HEK293 (cell line): Measurements from ENCODE around the gene SYNPR.

Source experiments
- CTCF ChIA-PET: fragments of 350-600 bp; formaldehyde crosslinking; extraction: SDS; loops from one replicate; lab custom pipeline; 2021; ENCODE audit warnings: antibody characterized with exemption; lab: Yijun Ruan, JAX
- POLR2A ChIA-PET: fragments of 300-600 bp; formaldehyde crosslinking; extraction: SDS; loops from one replicate; lab custom pipeline; 2020; ENCODE audit warnings: antibody characterized with exemption, inconsistent platforms; lab: Yijun Ruan, JAX
- H3K27ac ChIP-seq: fragments of 200-500 bp; sonication (Bioruptor generic); 2 replicates; pipeline ENCODE4 v1.5.1; 2014; ENCODE audit warnings: low read depth, low read length, control low read depth, inconsistent platforms; ENCODE audit errors: extremely low read depth
- H3K36me3 ChIP-seq, 2 experiments: fragments of 200-500 bp in 1 of 2; sonication (Bioruptor generic) in 1 of 2; 1 replicate in 1 of 2; 2 replicates in 1 of 2; pipeline ENCODE4 v1.5.1; 2014 to 2017; ENCODE audit warnings: inconsistent platforms in 2 of 2, low read length in 2 of 2; ENCODE audit not compliant: control insufficient read depth in 2 of 2, insufficient read depth in 1 of 2
- H3K4me1 ChIP-seq: fragments of 200-500 bp; sonication (Bioruptor generic); 2 replicates; pipeline ENCODE4 v1.5.1; 2014; ENCODE audit warnings: mild to moderate bottlenecking, low read length, inconsistent platforms; ENCODE audit not compliant: control insufficient read depth, insufficient read depth
- H3K4me3 ChIP-seq: 2 replicates; pipeline ENCODE4 v1.5.1; 2011; ENCODE audit warnings: low read depth, mild to moderate bottlenecking, control low read depth, low read length, moderate library complexity
- H3K9me3 ChIP-seq: fragments of 200-500 bp; sonication (Bioruptor generic); 2 replicates; pipeline ENCODE4 v1.5.1; 2014; ENCODE audit warnings: low read depth, low read length, inconsistent platforms; ENCODE audit not compliant: control insufficient read depth, insufficient read depth
- GFI1B ChIP-seq: fragments of 450-650 bp; formaldehyde crosslinking; IDR thresholded peaks from 2 replicates; pipeline ENCODE4 v1.5.1; 2016; ENCODE audit warnings: missing biosample characterization, missing genetic modification characterization
- HOXA7 ChIP-seq: sonication (generic); formaldehyde crosslinking; IDR thresholded peaks from 2 replicates; pipeline ENCODE4 v1.8.1; 2022; ENCODE audit warnings: missing genetic modification reagents, borderline replicate concordance
- INSM2 ChIP-seq: fragments of 450-650 bp; formaldehyde crosslinking; IDR thresholded peaks from 2 replicates; pipeline ENCODE4 v1.5.1; 2016; ENCODE audit warnings: missing biosample characterization, missing genetic modification characterization
- PRDM1 ChIP-seq: fragments of 450-650 bp; formaldehyde crosslinking; IDR thresholded peaks from 2 replicates; pipeline ENCODE4; 2016; ENCODE audit warnings: missing biosample characterization, missing genetic modification characterization
- TCF7L2 ChIP-seq: IDR thresholded peaks from 2 replicates; pipeline ENCODE4 v1.6.1; 2011; ENCODE audit warnings: low read depth, mild to moderate bottlenecking, inconsistent platforms, low read length, moderate library complexity, borderline replicate concordance
- ZFP3 ChIP-seq: fragments of 450-650 bp; formaldehyde crosslinking; IDR thresholded peaks from 2 replicates; pipeline ENCODE4 v1.5.1; 2016; ENCODE audit warnings: low read depth, missing biosample characterization, missing genetic modification characterization
- ZFP37 ChIP-seq: fragments of 450-650 bp; formaldehyde crosslinking; IDR thresholded peaks from 2 replicates; pipeline ENCODE4 v1.5.1; 2016; ENCODE audit warnings: missing biosample characterization, missing genetic modification characterization
- ZNF121 ChIP-seq: fragments of 450-650 bp; formaldehyde crosslinking; IDR thresholded peaks from 2 replicates; pipeline ENCODE4 v1.5.1; 2016; ENCODE audit warnings: missing biosample characterization, missing genetic modification characterization
- ZNF146 ChIP-seq: fragments of 450-650 bp; formaldehyde crosslinking; IDR thresholded peaks from 2 replicates; pipeline ENCODE4 v1.5.1; 2016; ENCODE audit warnings: missing biosample characterization, missing genetic modification characterization
- ZNF169 ChIP-seq: fragments of 450-650 bp; formaldehyde crosslinking; IDR thresholded peaks from 2 replicates; pipeline ENCODE4 v1.5.1; 2016; ENCODE audit warnings: missing biosample characterization, missing genetic modification characterization
- ZNF18 ChIP-seq: fragments of 450-650 bp; formaldehyde crosslinking; IDR thresholded peaks from 2 replicates; pipeline ENCODE4 v1.5.1; 2016; ENCODE audit warnings: missing biosample characterization, missing genetic modification characterization
- ZNF221 ChIP-seq: fragments of 450-650 bp; formaldehyde crosslinking; IDR thresholded peaks from 2 replicates; pipeline ENCODE4 v1.5.1; 2017; ENCODE audit warnings: missing biosample characterization, missing genetic modification characterization, borderline replicate concordance
- ZNF248 ChIP-seq: fragments of 450-650 bp; formaldehyde crosslinking; IDR thresholded peaks from 2 replicates; pipeline ENCODE4 v1.5.1; 2017; ENCODE audit warnings: missing biosample characterization, missing genetic modification characterization
- ZNF292 ChIP-seq: fragments of 450-650 bp; formaldehyde crosslinking; IDR thresholded peaks from 2 replicates; pipeline ENCODE4 v1.5.1; 2016; ENCODE audit warnings: low read depth, missing biosample characterization, missing genetic modification characterization, borderline replicate concordance
- ZNF302 ChIP-seq: fragments of 450-650 bp; formaldehyde crosslinking; IDR thresholded peaks from 2 replicates; pipeline ENCODE4 v1.5.1; 2016; ENCODE audit warnings: missing biosample characterization, missing genetic modification characterization, low read depth
- ZNF37A ChIP-seq: fragments of 450-650 bp; IDR thresholded peaks from 2 replicates; pipeline ENCODE4 v1.5.1; 2018; ENCODE audit warnings: missing biosample characterization, missing genetic modification characterization
- ZNF416 ChIP-seq: fragments of 450-650 bp; formaldehyde crosslinking; IDR thresholded peaks from 2 replicates; pipeline ENCODE4 v1.5.1; 2016; ENCODE audit warnings: missing biosample characterization, missing genetic modification characterization
- ZNF514 ChIP-seq: fragments of 450-650 bp; formaldehyde crosslinking; IDR thresholded peaks from 2 replicates; pipeline ENCODE4 v1.5.1; 2016; ENCODE audit warnings: missing biosample characterization, missing genetic modification characterization
- ZNF623 ChIP-seq: fragments of 450-650 bp; formaldehyde crosslinking; IDR thresholded peaks from 2 replicates; pipeline ENCODE4 v1.5.1; 2016; ENCODE audit warnings: missing biosample characterization, missing genetic modification characterization
- ZNF624 ChIP-seq: fragments of 450-650 bp; formaldehyde crosslinking; IDR thresholded peaks from 2 replicates; pipeline ENCODE4 v1.5.1; 2017; ENCODE audit warnings: missing biosample characterization, missing genetic modification characterization
- ZNF704 ChIP-seq: fragments of 450-650 bp; formaldehyde crosslinking; IDR thresholded peaks from 2 replicates; pipeline ENCODE4 v1.5.1; 2016; ENCODE audit warnings: missing biosample characterization, missing genetic modification characterization
- ZNF707 ChIP-seq: fragments of 450-650 bp; formaldehyde crosslinking; IDR thresholded peaks from 2 replicates; pipeline ENCODE4 v1.5.1; 2016; ENCODE audit warnings: missing biosample characterization, missing genetic modification characterization
- ZNF777 ChIP-seq: fragments of 450-650 bp; formaldehyde crosslinking; IDR thresholded peaks from 2 replicates; pipeline ENCODE4 v1.5.1; 2017; ENCODE audit warnings: missing biosample characterization, missing genetic modification characterization, borderline replicate concordance

SYNPR gene

GRCh38 chr3:63656786-63657185 is 378.7 kb downstream of the SYNPR start:
- ChIA-PET POLR2A (no interaction called here), CTCF (no interaction called here)
- TF ChIP-seq ZNF292 (tag by site-specific recombination) (no peak), ZNF302 (tag by site-specific recombination) (no peak), INSM2 (tag by site-specific recombination) (no peak), ZNF514 (tag by site-specific recombination) (no peak), ZNF146 (tag by site-specific recombination) (no peak), TCF7L2 (no peak), ZNF777 (no peak), ZNF623 (tag by site-specific recombination) (no peak), ZNF707 (tag by site-specific recombination) (no peak), ZNF416 (no peak), ZFP3 (tag by site-specific recombination) (no peak), PRDM1 (tag by site-specific recombination) (no peak)
- Histone ChIP-seq H3K36me3 (no peaks in the 10 kb centered on the region), H3K4me3 (no peak overlapping the region), H3K9me3 (no peaks in the 10 kb centered on the region), H3K4me1 (no peaks in the 10 kb centered on the region), H3K27ac (no peak overlapping the region)

- Histone ChIP-seq H3K4me1 (no peaks in the 10 kb centered on the region), H3K9me3 (no peaks in the 10 kb centered on the region), H3K27ac (no peak overlapping the region), H3K36me3 (no peaks in the 10 kb centered on the region), H3K4me3 (no peak overlapping the region)
- ChIA-PET CTCF (interaction anchor here (0.6 to 1.3 kb wide), 12 partner anchors 46 to 317 kb away, joined by 3 to 6 read pairs (median 3); no protein-coding TSS in a partner anchor), POLR2A (no interaction called here)
- no peak for TF ChIP-seq ZNF121 (tag by site-specific recombination)
- TF ChIP-seq ZNF37A: no peak
- TF ChIP-seq HOXA7 (CRISPR knock-in tag): no peak
- no peak for TF ChIP-seq GFI1B (tag by site-specific recombination)
- no peak for TF ChIP-seq ZNF248 (tag by site-specific recombination)
- no peak for TF ChIP-seq ZNF624 (tag by site-specific recombination)
- no peak for TF ChIP-seq ZNF18 (tag by site-specific recombination)
- TF ChIP-seq ZFP37 (tag by site-specific recombination): no peak
- TF ChIP-seq ZNF704: no peak
- TF ChIP-seq ZNF221 (tag by site-specific recombination): no peak
- TF ChIP-seq ZNF169 (tag by site-specific recombination): no peak
Observed at GRCh38 chr3:63661242-63661641, 383.1 kb downstream of the SYNPR start.
